Measurements from ENCODE around the gene GCNA. TPM values are rescaled to one million over a fixed set of nuclear protein-coding genes. Genes with fewer than 3 reads are reported as not detected.

The GCNA gene
- polyA plus RNA-seq, 1 donor (not counting 4 experiments of a cell fraction or from before 2014, with no cell fraction given), result 1.2 TPM

DNA sequence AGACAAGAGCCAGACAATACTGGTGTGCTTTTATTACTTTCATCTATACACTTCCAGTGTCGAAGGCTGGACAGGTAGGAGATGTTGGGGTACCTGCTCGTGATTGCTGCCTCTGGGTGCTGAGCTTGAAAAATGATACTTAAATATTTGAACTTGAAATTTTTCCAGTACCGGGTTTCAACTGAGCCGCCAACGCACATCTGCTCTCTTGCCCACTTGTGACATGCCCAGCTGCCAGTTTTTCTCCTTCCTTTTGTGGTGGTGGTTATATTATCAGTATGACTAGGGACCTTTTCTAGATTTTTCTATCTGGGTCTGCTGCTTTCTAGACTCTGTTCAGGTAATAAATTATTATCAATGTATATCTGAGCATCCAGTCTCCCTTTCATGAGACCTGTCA is 42.0 kb upstream of the GCNA start:
- H3K4me1 ChIP-seq (ENCODE audit: control insufficient read depth, extremely low read depth, insufficient read depth, low read length), result peaks cover 25% of the 10 kb centered on the region
- H3K9ac ChIP-seq (ENCODE audit: control insufficient read depth, extremely low read depth, insufficient read depth, low read length), result peak overlapping the region; percentile 38
- dilution Hi-C loops (cut with MboI; ENCODE audit: extremely low pct_ligation_motif_present, low sequenced_read_pairs), result no loop called here
- H3K4me2 ChIP-seq (ENCODE audit: control insufficient read depth, extremely low read depth, insufficient read depth, low read depth, low read length), result peak overlapping the region; percentile 82
- H3K27me3 ChIP-seq (ENCODE audit: control insufficient read depth, extremely low read depth, insufficient read depth, low read length), result no peaks in the 10 kb centered on the region
- no peaks in the 10 kb centered on the region for H3K9me1 ChIP-seq (ENCODE audit: control insufficient read depth, extremely low read depth, insufficient read depth, low read length)
- H2AFZ ChIP-seq (ENCODE audit: control insufficient read depth, low read length), result no peak overlapping the region
- H3K36me3 ChIP-seq (ENCODE audit: control insufficient read depth in 2 of 2, extremely low read depth in 1 of 2, insufficient read depth in 2 of 2, low read length in 2 of 2), result peaks cover 2 to 11% of the 10 kb centered on the region in 2 experiments
- H3K9me3 ChIP-seq (ENCODE audit: control insufficient read depth, low read depth, low read length), result no peaks in the 10 kb centered on the region
- TF ChIP-seq EZH2 (IDR thresholded peaks at IDR 0.05; ENCODE audit: low read length), result no peak
- no peak for TF ChIP-seq CTCF (optimal IDR thresholded peaks at IDR 0.05 in 1 of 3, IDR thresholded peaks at IDR 0.05 in 1 of 3, conservative IDR thresholded peaks at IDR 0.05 in 1 of 3; ENCODE audit: extremely low read depth in 1 of 3, insufficient read depth in 2 of 3, low read length in 3 of 3)
- peaks cover 79% of the 10 kb centered on the region for H3K79me2 ChIP-seq (ENCODE audit: control insufficient read depth, insufficient read depth, low read length)
- no peak overlapping the region for H3K27ac ChIP-seq (ENCODE audit: control insufficient read depth, insufficient read depth, low read length)
- DNase-seq (ENCODE audit: low read depth, low spot score), result no peak
- peak overlapping the region; percentile 16 to 80 (median 80) for H3K4me3 ChIP-seq (ENCODE audit: control insufficient read depth in 2 of 3, extremely low read depth in 1 of 3, insufficient read depth in 2 of 3, low read depth in 1 of 3, low read length in 3 of 3)
- no peak for FAIRE-seq
- peaks cover 9% of the 10 kb centered on the region for H4K20me1 ChIP-seq (ENCODE audit: control insufficient read depth, extremely low read depth, insufficient read depth, low read length)

DNA sequence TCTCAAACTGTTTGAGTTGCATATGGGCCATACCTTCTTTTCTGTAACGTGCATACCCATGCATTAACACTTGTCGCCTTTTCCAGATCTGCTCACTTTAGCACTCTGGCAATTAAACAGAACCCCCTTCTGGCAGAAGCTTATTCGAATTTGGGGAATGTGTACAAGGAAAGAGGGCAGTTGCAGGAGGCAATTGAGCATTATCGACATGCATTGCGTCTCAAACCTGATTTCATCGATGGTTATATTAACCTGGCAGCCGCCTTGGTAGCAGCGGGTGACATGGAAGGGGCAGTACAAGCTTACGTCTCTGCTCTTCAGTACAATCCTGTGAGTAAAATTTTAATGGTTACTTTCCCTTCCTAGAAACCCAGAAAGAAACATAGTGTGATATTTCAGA is 40.5 kb upstream of the GCNA start:
- dilution Hi-C loops (cut with MboI; ENCODE audit: extremely low pct_ligation_motif_present, low sequenced_read_pairs), result no loop called here
- H4K20me1 ChIP-seq (ENCODE audit: control insufficient read depth, extremely low read depth, insufficient read depth, low read length), result peaks cover 9% of the 10 kb centered on the region
- H3K27me3 ChIP-seq (ENCODE audit: control insufficient read depth, extremely low read depth, insufficient read depth, low read length), result no peaks in the 10 kb centered on the region

More for the DNA sequence above, 40.5 kb upstream of the GCNA start:
- Histone ChIP-seq H3K4me2 (ENCODE audit: control insufficient read depth, extremely low read depth, insufficient read depth, low read depth, low read length) (no peak overlapping the region), H3K9ac (ENCODE audit: control insufficient read depth, extremely low read depth, insufficient read depth, low read length) (no peak overlapping the region), H3K4me3 (ENCODE audit: control insufficient read depth in 2 of 3, extremely low read depth in 1 of 3, insufficient read depth in 2 of 3, low read depth in 1 of 3, low read length in 3 of 3) (no peak overlapping the region), H3K36me3 (ENCODE audit: control insufficient read depth in 2 of 2, extremely low read depth in 1 of 2, insufficient read depth in 2 of 2, low read length in 2 of 2) (peaks cover 2 to 11% of the 10 kb centered on the region in 2 experiments), H3K27ac (ENCODE audit: control insufficient read depth, insufficient read depth, low read length) (no peak overlapping the region), H3K4me1 (ENCODE audit: control insufficient read depth, extremely low read depth, insufficient read depth, low read length) (peaks cover 37% of the 10 kb centered on the region), H3K9me3 (ENCODE audit: control insufficient read depth, low read depth, low read length) (no peaks in the 10 kb centered on the region), H3K79me2 (ENCODE audit: control insufficient read depth, insufficient read depth, low read length) (peaks cover 90% of the 10 kb centered on the region), H2AFZ (ENCODE audit: control insufficient read depth, low read length) (no peak overlapping the region), H3K9me1 (ENCODE audit: control insufficient read depth, extremely low read depth, insufficient read depth, low read length) (no peaks in the 10 kb centered on the region)
- DNase-seq (ENCODE audit: low read depth, low spot score) (no peak), FAIRE-seq (no peak)
- TF ChIP-seq CTCF (optimal IDR thresholded peaks at IDR 0.05 in 1 of 3, IDR thresholded peaks at IDR 0.05 in 1 of 3, conservative IDR thresholded peaks at IDR 0.05 in 1 of 3; ENCODE audit: extremely low read depth in 1 of 3, insufficient read depth in 2 of 3, low read length in 3 of 3) (no peak), EZH2 (IDR thresholded peaks at IDR 0.05; ENCODE audit: low read length) (no peak)

All from keratinocyte (primary cell).